Naive thymus-derived CD4-positive, alpha-beta T cell (primary cell): ENCODE results near the gene ICA1. TPM values are rescaled to one million over a fixed set of nuclear protein-coding genes. Genes with fewer than 3 reads are reported as not detected.

Experiments used
- ATAC-seq: fragments of 150-1000 bp; cut with Tn5 transposase; 2 replicates; pipeline ENCODE4 v1.10.0; 2021; ENCODE audit warnings: mild to moderate bottlenecking, moderate library complexity
- CTCF ChIA-PET: fragments of 350-600 bp; sonication (Branson Sonifier 250); formaldehyde crosslinking; loops from one replicate; lab custom pipeline; 2021; ENCODE audit warnings: antibody characterized with exemption; lab: Charles Lee
- POLR2A ChIA-PET: fragments of 350-600 bp; sonication (Branson Sonifier 250); formaldehyde crosslinking; loops from one replicate; lab custom pipeline; 2021; ENCODE audit warnings: antibody characterized with exemption, inconsistent platforms; lab: Charles Lee
- DNase-seq, 9 donors: peaks; one replicate each; pipeline versions ENCODE4 v3.0.0 to v3.0.0-alpha.2; 2020 to 2022; ENCODE audit warnings: mixed read lengths in 1 of 9
- H3K27ac ChIP-seq: one replicate; pipeline ENCODE4 v1.7.0; 2013; ENCODE audit warnings: mild to moderate bottlenecking, low read depth, low read length, moderate library complexity
- H3K27me3 ChIP-seq, 2 donors: one replicate each; pipeline ENCODE4 v1.7.0; 2013; ENCODE audit warnings: low read length in 2 of 2, mild to moderate bottlenecking in 2 of 2, moderate library complexity in 2 of 2; ENCODE audit not compliant: control insufficient read depth in 2 of 2, insufficient read depth in 2 of 2
- H3K36me3 ChIP-seq, 3 experiments: 1 replicate in 2 of 3; 2 replicates in 1 of 3; pipeline ENCODE4 v1.7.0; 2013; ENCODE audit warnings: low read length in 3 of 3, mild to moderate bottlenecking in 3 of 3, moderate library complexity in 1 of 3; ENCODE audit not compliant: insufficient read depth in 3 of 3, control insufficient read depth in 2 of 3
- H3K4me1 ChIP-seq, 2 donors: one replicate each; pipeline ENCODE4 v1.7.0; 2013; ENCODE audit warnings: low read length in 2 of 2, mild to moderate bottlenecking in 2 of 2, moderate library complexity in 1 of 2; ENCODE audit not compliant: control insufficient read depth in 2 of 2, insufficient read depth in 2 of 2
- H3K4me3 ChIP-seq: 2 replicates; pipeline ENCODE4 v1.7.0; 2013; ENCODE audit warnings: mild to moderate bottlenecking, low read length
- H3K9me3 ChIP-seq, 3 experiments: 1 replicate in 2 of 3; 2 replicates in 1 of 3; pipeline ENCODE4 v1.7.0; 2013; ENCODE audit warnings: low read length in 3 of 3; ENCODE audit not compliant: control insufficient read depth in 2 of 3
- H3K27ac Mint-ChIP-seq, 9 donors: one replicate each; pipeline ENCODE4 v1.8.0; 2020 to 2022; ENCODE audit warnings: mixed read lengths in 9 of 9, mild to moderate bottlenecking in 8 of 9, moderate library complexity in 5 of 9, inconsistent platforms in 2 of 9
- H3K27me3 Mint-ChIP-seq, 5 donors: one replicate each; pipeline ENCODE4 v1.8.0; 2021 to 2022; ENCODE audit warnings: mixed read lengths in 5 of 5, mild to moderate bottlenecking in 1 of 5
- H3K36me3 Mint-ChIP-seq, 5 donors: one replicate each; pipeline ENCODE4 v1.8.0; 2020 to 2022; ENCODE audit warnings: mixed read lengths in 5 of 5, mild to moderate bottlenecking in 3 of 5, inconsistent platforms in 1 of 5
- H3K4me1 Mint-ChIP-seq, 7 donors: one replicate each; pipeline ENCODE4 v1.8.0; 2020 to 2022; ENCODE audit warnings: mixed read lengths in 7 of 7, mild to moderate bottlenecking in 3 of 7, inconsistent platforms in 1 of 7
- H3K4me3 Mint-ChIP-seq, 10 donors: one replicate each; pipeline ENCODE4 v1.8.0; 2020 to 2022; ENCODE audit warnings: mild to moderate bottlenecking in 10 of 10, mixed read lengths in 10 of 10, moderate library complexity in 6 of 10, inconsistent platforms in 2 of 10
- H3K9me3 Mint-ChIP-seq, 11 donors: one replicate each; pipeline ENCODE4 v1.8.0; 2020 to 2022; ENCODE audit warnings: mixed read lengths in 11 of 11, mild to moderate bottlenecking in 4 of 11, inconsistent platforms in 1 of 11, moderate library complexity in 1 of 11
- intact Hi-C, 2 donors: fragments of 100-400 bp; cut with micrococcal nuclease; formaldehyde crosslinking; loops; one replicate each; pipeline ENCODE4 v1.15.1; 2023
- polyA plus RNA-seq, 2 donors: library from polyadenylated mRNA; unstranded; fragments of 300-500 nt; fragmentation: Illumina TruSeq; gene quantifications; one replicate each; pipeline ENCODE4 v1.2.3, GENCODE V29; 2021
- total RNA-seq, 6 experiments: library from RNA in 5 of 6; stranded (reverse) in 5 of 6; gene quantifications; 1 replicate in 5 of 6; 2 replicates in 1 of 6; pipeline ENCODE4 v1.2.3 and lab custom pipeline; 2021 to 2026

Gene ICA1
- total and polyA plus RNA-seq, 7 experiments from 2014 or later = 0.46 to 5.8 (median 2.1) TPM; not detected in 1

- POLR2A ChIA-PET = interaction anchor here (0.6 to 3.9 kb wide), 13 partner anchors 8 to 165 kb away, joined by 3 to 24 read pairs (median 3); partner anchors contain the start of gene GLCCI1
- Mint-ChIP-seq H3K4me3 (peak overlapping the region in 9 of 10 donors; percentile 10 to 82 (median 77)), H3K27me3 (no peaks in the 10 kb centered on the region), H3K36me3 (peaks cover 0 to 14% (median 0%) of the 10 kb centered on the region in 5 donors), H3K27ac (peak overlapping the region; percentile 86 to 98 (median 96)), H3K9me3 (peaks cover 0 to 5% (median 0%) of the 10 kb centered on the region in 11 donors), H3K4me1 (peaks cover 46 to 74% (median 63%) of the 10 kb centered on the region in 7 donors)
- intact Hi-C loops = loop anchor here (2.0 to 10.0 kb wide), 5 partner anchors 15 to 949 kb away; partner anchors contain the start of gene C1GALT1 (in 1 of the 2)
- Histone ChIP-seq H3K4me1 (peaks cover 52 to 58% of the 10 kb centered on the region in 2 donors), H3K36me3 (no peaks in the 10 kb centered on the region), H3K27ac (peak overlapping the region; percentile 65), H3K9me3 (no peaks in the 10 kb centered on the region), H3K4me3 (no peak overlapping the region), H3K27me3 (no peaks in the 10 kb centered on the region)
- CTCF ChIA-PET = interaction anchor here (0.6 to 1.3 kb wide), 5 partner anchors 15 to 57 kb away, joined by 3 to 4 read pairs (median 3); no protein-coding TSS in a partner anchor
- DNase-seq = no peak
- no peak for ATAC-seq
Measured at GRCh38 chr7:8133188-8133848, 128.6 kb downstream of the ICA1 start.

GRCh38 chr7:8131694-8132605 is 130.0 kb downstream of the ICA1 start:
- no peaks in the 10 kb centered on the region for H3K27me3 Mint-ChIP-seq
- H3K4me1 ChIP-seq = peaks cover 65 to 72% of the 10 kb centered on the region in 2 donors
- DNase-seq (peak in 8 of 9 donors; percentile 28 to 86 (median 78)), ATAC-seq (peak; percentile 86)
- POLR2A ChIA-PET = interaction anchor here (0.5 to 3.9 kb wide), 18 partner anchors 9 to 947 kb away, joined by 3 to 24 read pairs (median 4); partner anchors contain the start of genes GLCCI1 and UMAD1
- peak overlapping the region; percentile 16 for H3K4me3 ChIP-seq
- no peaks in the 10 kb centered on the region for H3K36me3 ChIP-seq
- H3K4me1 Mint-ChIP-seq = peaks cover 56 to 86% (median 77%) of the 10 kb centered on the region in 7 donors
- H3K27me3 ChIP-seq = no peaks in the 10 kb centered on the region
- peaks cover 0 to 19% (median 0%) of the 10 kb centered on the region in 5 donors for H3K36me3 Mint-ChIP-seq
- no peaks in the 10 kb centered on the region for H3K9me3 ChIP-seq
- CTCF ChIA-PET = interaction anchor here (0.6 to 1.4 kb wide), 5 partner anchors 14 to 977 kb away, joined by 3 to 4 read pairs (median 4); no protein-coding TSS in a partner anchor
- peak overlapping the region; percentile 65 for H3K27ac ChIP-seq
- peak overlapping the region; percentile 56 to 90 (median 80) for H3K4me3 Mint-ChIP-seq
- H3K27ac Mint-ChIP-seq = peak overlapping the region; percentile 88 to 98 (median 96)
- intact Hi-C loops = loop anchor here (1.0 to 10.0 kb wide), 11 partner anchors 17 to 947 kb away; partner anchors contain the start of genes C1GALT1 (in 1 of the 2) and GLCCI1 (in 1 of the 2)
- H3K9me3 Mint-ChIP-seq = peaks cover 0 to 4% (median 0%) of the 10 kb centered on the region in 11 donors

DNA sequence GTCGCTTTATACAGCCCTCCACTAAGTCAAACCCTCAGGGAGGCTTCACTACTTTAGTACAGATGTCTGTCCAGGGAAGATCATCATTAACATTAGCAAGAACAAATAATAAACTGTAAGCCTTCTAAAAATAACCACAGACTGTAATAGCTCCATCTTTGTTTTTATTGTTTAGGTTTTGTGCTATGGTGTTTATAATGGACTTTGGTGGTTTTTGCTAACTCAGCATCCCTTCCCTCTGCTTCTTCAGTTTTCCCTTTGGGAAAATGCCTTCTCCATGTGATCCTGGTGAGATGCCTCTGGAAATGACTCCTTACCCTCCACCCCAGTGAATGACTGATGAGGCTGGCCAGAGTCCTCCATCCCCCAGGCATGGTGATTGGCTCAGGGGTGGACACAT is 131.3 kb downstream of the ICA1 start:
- CTCF ChIA-PET = interaction anchor here (0.6 to 1.1 kb wide), 4 partner anchors 19 to 59 kb away, joined by 3 to 5 read pairs (median 4); no protein-coding TSS in a partner anchor

DNA sequence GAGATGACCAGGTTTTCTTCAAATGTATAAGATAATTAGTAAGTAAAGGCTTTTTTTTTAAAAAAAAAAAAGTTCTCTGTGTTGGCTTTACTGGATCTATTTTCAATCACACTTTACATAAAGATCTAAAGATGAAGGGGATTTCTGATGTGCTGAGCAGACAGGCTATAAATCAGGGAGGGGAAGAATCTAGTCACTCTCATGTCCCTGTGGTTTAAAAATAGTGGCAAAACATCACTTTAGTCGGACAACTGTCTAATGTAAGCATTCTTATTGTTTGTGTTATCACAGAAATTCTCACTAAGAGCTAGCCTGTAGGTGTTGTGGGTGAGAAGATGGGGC is 132.7 kb downstream of the ICA1 start:
- H3K27me3 ChIP-seq = no peaks in the 10 kb centered on the region
- H3K4me3 ChIP-seq = no peak overlapping the region
- Mint-ChIP-seq H3K4me1 (peaks cover 73 to 98% (median 92%) of the 10 kb centered on the region in 7 donors), H3K4me3 (peak overlapping the region in 3 of 10 donors; percentile 12 to 40 (median 28)), H3K27me3 (no peaks in the 10 kb centered on the region), H3K9me3 (peaks cover 0 to 8% (median 0%) of the 10 kb centered on the region in 11 donors), H3K36me3 (peaks cover 0 to 26% (median 0%) of the 10 kb centered on the region in 5 donors), H3K27ac (peak overlapping the region; percentile 47 to 99 (median 76))
- H3K4me1 ChIP-seq = peaks cover 87 to 93% of the 10 kb centered on the region in 2 donors
- no peaks in the 10 kb centered on the region for H3K36me3 ChIP-seq
- ATAC-seq (no peak), DNase-seq (no peak)
- ChIA-PET CTCF (no interaction called here), POLR2A (interaction anchor here (1.5 to 3.6 kb wide), 2 partner anchors 19 to 48 kb away, joined by 3 to 22 read pairs; no protein-coding TSS in a partner anchor)
- H3K9me3 ChIP-seq = no peaks in the 10 kb centered on the region
- intact Hi-C loops = loop anchor here (5.0 to 10.0 kb wide), 4 partner anchors 37 to 944 kb away; partner anchors contain the start of genes C1GALT1 (in 1 of the 2) and MIOS (in 1 of the 2)
- H3K27ac ChIP-seq = no peak overlapping the region

More for the DNA sequence above, 131.3 kb downstream of the ICA1 start:
- peaks cover 66 to 95% (median 90%) of the 10 kb centered on the region in 7 donors for H3K4me1 Mint-ChIP-seq
- peak overlapping the region; percentile 65 for H3K27ac ChIP-seq
- H3K27me3 Mint-ChIP-seq = no peaks in the 10 kb centered on the region
- H3K4me3 Mint-ChIP-seq = peak overlapping the region in 3 of 10 donors; percentile 26 to 77 (median 77)
- peak overlapping the region; percentile 21 to 98 (median 96) for H3K27ac Mint-ChIP-seq
- intact Hi-C loops = loop anchor here in 1 of 2 donors (10.0 kb wide), 1 partner anchor 946 kb away; the partner anchor contains the start of gene C1GALT1
- no peaks in the 10 kb centered on the region for H3K9me3 ChIP-seq
- DNase-seq (no peak), ATAC-seq (no peak)
- peaks cover 78 to 84% of the 10 kb centered on the region in 2 donors for H3K4me1 ChIP-seq
- peaks cover 0 to 21% (median 0%) of the 10 kb centered on the region in 5 donors for H3K36me3 Mint-ChIP-seq
- no peaks in the 10 kb centered on the region for H3K27me3 ChIP-seq
- POLR2A ChIA-PET = interaction anchor here (1.0 to 3.6 kb wide), 6 partner anchors 10 to 170 kb away, joined by 3 to 22 read pairs (median 4); no protein-coding TSS in a partner anchor
- H3K9me3 Mint-ChIP-seq = peaks cover 0 to 4% (median 0%) of the 10 kb centered on the region in 11 donors
- H3K36me3 ChIP-seq = no peaks in the 10 kb centered on the region
- no peak overlapping the region for H3K4me3 ChIP-seq

GRCh38 chr7:8128449-8129317 is 133.3 kb downstream of the ICA1 start:
- Histone ChIP-seq H3K9me3 (no peaks in the 10 kb centered on the region), H3K27me3 (no peaks in the 10 kb centered on the region), H3K27ac (no peak overlapping the region), H3K4me3 (no peak overlapping the region), H3K4me1 (peaks cover 82 to 91% of the 10 kb centered on the region in 2 donors), H3K36me3 (no peaks in the 10 kb centered on the region)
- CTCF ChIA-PET = no interaction called here
- peaks cover 70 to 94% (median 87%) of the 10 kb centered on the region in 7 donors for H3K4me1 Mint-ChIP-seq
- no peaks in the 10 kb centered on the region for H3K27me3 Mint-ChIP-seq
- intact Hi-C loops = loop anchor here (5.0 to 10.0 kb wide), 4 partner anchors 36 to 944 kb away; partner anchors contain the start of genes C1GALT1 (in 1 of the 2) and MIOS (in 1 of the 2)
- peaks cover 0 to 8% (median 0%) of the 10 kb centered on the region in 11 donors for H3K9me3 Mint-ChIP-seq
- POLR2A ChIA-PET = interaction anchor here (1.5 kb wide), 1 partner anchor 20 kb away, joined by 3 read pairs; no protein-coding TSS in a partner anchor
- H3K4me3 Mint-ChIP-seq = peak overlapping the region in 3 of 10 donors; percentile 1 to 31 (median 18)
- peaks cover 0 to 24% (median 0%) of the 10 kb centered on the region in 5 donors for H3K36me3 Mint-ChIP-seq
- peak overlapping the region in 8 of 9 donors; percentile 58 to 99 (median 80) for H3K27ac Mint-ChIP-seq
- DNase-seq (no peak), ATAC-seq (no peak)
